H9 (cell line): ENCODE results near the gene ATRN. TPM values are rescaled to one million over a fixed set of nuclear protein-coding genes. Genes with fewer than 3 reads are reported as not detected.

Source experiments
- DNase-seq: peaks from one replicate; pipeline ENCODE4 v3.0.0-alpha.2; 2017
- H2AFZ ChIP-seq: one replicate; pipeline ENCODE4 v1.6.1; 2013; ENCODE audit warnings: mild to moderate bottlenecking, low read length, control low read depth, moderate library complexity
- H2AK5ac ChIP-seq: 2 replicates; pipeline ENCODE4 v1.6.1; 2013; ENCODE audit warnings: low read length, control low read depth, mixed read lengths; ENCODE audit not compliant: insufficient read length
- H2BK120ac ChIP-seq: one replicate; pipeline ENCODE4 v1.6.1; 2013; ENCODE audit warnings: low read depth, mild to moderate bottlenecking, low read length, control low read depth, inconsistent platforms; ENCODE audit not compliant: poor library complexity, severe bottlenecking
- H2BK12ac ChIP-seq: 2 replicates; pipeline ENCODE4 v1.6.1; 2013; ENCODE audit warnings: low read length, control low read depth, mixed read lengths, low read depth; ENCODE audit not compliant: insufficient read length
- H2BK15ac ChIP-seq: 2 replicates; pipeline ENCODE4 v1.6.1; 2013; ENCODE audit warnings: low read depth, low read length, control low read depth
- H2BK20ac ChIP-seq: one replicate; pipeline ENCODE4 v1.6.1; 2013; ENCODE audit warnings: low read depth, mild to moderate bottlenecking, low read length, control low read depth, inconsistent platforms; ENCODE audit not compliant: poor library complexity, severe bottlenecking
- H2BK5ac ChIP-seq: 2 replicates; pipeline ENCODE4 v1.6.1; 2013; ENCODE audit warnings: low read length, control low read depth, mixed read lengths; ENCODE audit not compliant: insufficient read length
- H3K14ac ChIP-seq: 2 replicates; pipeline ENCODE4 v1.6.1; 2013; ENCODE audit warnings: low read length, control low read depth; ENCODE audit not compliant: insufficient read depth
- H3K18ac ChIP-seq: 2 replicates; pipeline ENCODE4 v1.6.1; 2013; ENCODE audit warnings: low read depth, mild to moderate bottlenecking, mixed read lengths, low read length, control low read depth; ENCODE audit not compliant: insufficient read length
- H3K23ac ChIP-seq: 2 replicates; pipeline ENCODE4 v1.6.1; 2013; ENCODE audit warnings: low read length, control low read depth, mixed read lengths, low read depth; ENCODE audit not compliant: insufficient read length
- H3K23me2 ChIP-seq: 2 replicates; pipeline ENCODE4 v1.6.1; 2013; ENCODE audit warnings: low read depth, mild to moderate bottlenecking, mixed read lengths, low read length, control low read depth; ENCODE audit not compliant: insufficient read length, poor library complexity, severe bottlenecking
- H3K27ac ChIP-seq: 2 replicates; pipeline ENCODE4 v1.5.1; 2013; ENCODE audit warnings: low read length, control low read depth, mixed read lengths, low read depth; ENCODE audit not compliant: insufficient read length
- H3K27me3 ChIP-seq: 2 replicates; pipeline ENCODE4 v1.6.1; 2013; ENCODE audit warnings: low read length, control low read depth, inconsistent platforms; ENCODE audit not compliant: insufficient read depth
- H3K4ac ChIP-seq: 2 replicates; pipeline ENCODE4 v1.6.1; 2013; ENCODE audit warnings: low read depth, mild to moderate bottlenecking, control low read depth, inconsistent platforms, low read length, moderate library complexity
- H3K4me1 ChIP-seq: 2 replicates; pipeline ENCODE4 v1.6.1; 2013; ENCODE audit warnings: low read length, control low read depth, inconsistent platforms; ENCODE audit not compliant: insufficient read depth
- H3K4me2 ChIP-seq: 2 replicates; pipeline ENCODE4 v1.6.1; 2013; ENCODE audit warnings: low read length, control low read depth, mixed read lengths; ENCODE audit not compliant: insufficient read length, insufficient read depth
- H3K56ac ChIP-seq: 2 replicates; pipeline ENCODE4 v1.6.1; 2013; ENCODE audit warnings: low read depth, mild to moderate bottlenecking, mixed read lengths, low read length, control low read depth; ENCODE audit not compliant: insufficient read length
- H3K79me1 ChIP-seq: 2 replicates; pipeline ENCODE4 v1.6.1; 2013; ENCODE audit warnings: low read depth, mild to moderate bottlenecking, moderate library complexity, low read length, control low read depth, inconsistent platforms; ENCODE audit not compliant: insufficient read depth, poor library complexity, severe bottlenecking
- H3K79me2 ChIP-seq: 2 replicates; pipeline ENCODE4 v1.6.1; 2013; ENCODE audit warnings: low read length, control low read depth, inconsistent platforms; ENCODE audit not compliant: insufficient read depth
- H3K9ac ChIP-seq: 2 replicates; pipeline ENCODE4 v1.6.1; 2013; ENCODE audit warnings: low read length, control low read depth, mixed read lengths; ENCODE audit not compliant: insufficient read length; ENCODE audit errors: extremely low read depth
- H3K9me3 ChIP-seq: one replicate; pipeline ENCODE4 v1.6.1; 2013; ENCODE audit warnings: low read depth, low read length, inconsistent platforms; ENCODE audit not compliant: control insufficient read depth
- H3T11ph ChIP-seq: one replicate; pipeline ENCODE4 v1.6.1; 2013; ENCODE audit warnings: mild to moderate bottlenecking, low read length, control low read depth, inconsistent platforms
- H4K20me1 ChIP-seq: one replicate; pipeline ENCODE4 v1.6.1; 2013; ENCODE audit not compliant: control insufficient read depth, insufficient read length, insufficient read depth
- H4K5ac ChIP-seq: 2 replicates; pipeline ENCODE4 v1.6.1; 2013; ENCODE audit warnings: low read depth, mild to moderate bottlenecking, mixed read lengths, low read length, control low read depth; ENCODE audit not compliant: insufficient read length
- H4K8ac ChIP-seq: replicated peaks from 2 replicates; pipeline ENCODE4 v1.6.1; 2013; ENCODE audit warnings: low read length, control low read depth, mixed read lengths, low read depth; ENCODE audit not compliant: insufficient read length
- H4K91ac ChIP-seq: 2 replicates; pipeline ENCODE4 v1.6.1; 2013; ENCODE audit warnings: low read depth, mild to moderate bottlenecking, moderate library complexity, mixed read lengths, low read length, control low read depth; ENCODE audit not compliant: insufficient read length
- H3K27ac Mint-ChIP-seq, 3 experiments: 2 replicates in 2 of 3; 3 replicates in 1 of 3; pipeline ENCODE4 v1.8.0; 2020 to 2021; ENCODE audit warnings: mixed read lengths in 3 of 3, mild to moderate bottlenecking in 1 of 3, moderate library complexity in 1 of 3
- H3K27me3 Mint-ChIP-seq: 2 replicates; pipeline ENCODE4 v1.8.0; 2021; ENCODE audit warnings: low read depth, mild to moderate bottlenecking, moderate library complexity, mixed read lengths
- H3K36me3 Mint-ChIP-seq, 3 experiments: 2 replicates in 2 of 3; 3 replicates in 1 of 3; pipeline ENCODE4 v1.8.0; 2020 to 2021; ENCODE audit warnings: low read depth in 3 of 3, mixed read lengths in 3 of 3; ENCODE audit not compliant: insufficient read depth in 1 of 3
- H3K4me1 Mint-ChIP-seq, 2 experiments: 2 replicates each; pipeline ENCODE4 v1.8.0; 2020; ENCODE audit warnings: mixed read lengths in 2 of 2
- H3K4me3 Mint-ChIP-seq, 2 experiments: 2 replicates in 1 of 2; 3 replicates in 1 of 2; pipeline ENCODE4 v1.8.0; 2020 to 2021; ENCODE audit warnings: mild to moderate bottlenecking in 2 of 2, mixed read lengths in 2 of 2, moderate library complexity in 1 of 2
- H3K9me3 Mint-ChIP-seq, 2 experiments: 2 replicates in 1 of 2; 3 replicates in 1 of 2; pipeline ENCODE4 v1.8.0; 2020; ENCODE audit warnings: mild to moderate bottlenecking in 2 of 2, mixed read lengths in 2 of 2, moderate library complexity in 1 of 2
- WGBS: extraction: QIAGEN DNeasy Blood & Tissue Kit; methylation state at CpG from one replicate; pipeline ENCODE4 v1.1.7; 2013; ENCODE audit warnings: missing lambda C conversion rate, low lambda C conversion rate, mixed read lengths; ENCODE audit not compliant: insufficient read length; ENCODE audit errors: extremely low coverage; 5-methylcytosine and 5-hydroxymethylcytosine counted together
- total RNA-seq: library from RNA; stranded (reverse); gene quantifications from 2 replicates; pipeline ENCODE4 v1.2.1, GENCODE V29; 2021
- TF ChIP-seq, protein P1 (sequence below): fragments of 200-600 bp; sonication (generic); conservative IDR thresholded peaks from 3 replicates; pipeline ENCODE4 v1.8.0; 2021; ENCODE audit warnings: antibody characterized with exemption, mild to moderate bottlenecking

ATRN gene
- total RNA-seq, 1 experiment from 2014 or later = 23.1 TPM

DNA sequence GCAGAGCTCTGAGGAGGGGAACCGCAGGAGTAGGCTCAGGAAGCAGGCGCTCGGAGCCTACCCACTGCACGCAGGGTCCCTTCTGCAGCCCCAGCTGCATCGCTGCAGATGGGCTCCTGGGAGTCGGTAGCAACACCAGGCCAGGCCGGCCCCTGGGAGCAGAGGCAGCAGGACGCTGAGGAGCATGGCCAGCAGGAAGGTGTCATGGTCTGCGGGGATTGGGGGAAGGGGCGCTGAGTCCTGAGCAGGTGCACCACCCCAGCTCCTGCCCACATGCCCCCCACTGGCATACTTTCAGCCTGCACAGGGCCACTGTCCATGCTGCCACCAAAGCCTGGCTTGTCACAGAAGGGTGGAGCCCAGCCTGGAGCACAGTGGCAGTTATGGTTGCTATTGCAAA lies 200.1 kb downstream of the ATRN start:
- peaks cover 0 to 4% of the 10 kb centered on the region in 2 experiments; a peak in 1 of 5 replicates for H3K9me3 Mint-ChIP-seq
- Histone ChIP-seq H2BK5ac (no peak overlapping the region), H3K23ac (no peak overlapping the region), H2BK20ac (no peak overlapping the region), H3K9me3 (no peaks in the 10 kb centered on the region), H3K9ac (no peak overlapping the region), H3K4me1 (no peaks in the 10 kb centered on the region), H2BK15ac (no peak overlapping the region), H3K27ac (no peak overlapping the region), H3K27me3 (0 out of 2 replicates have a peak, but pooled peaks cover 2% of the 10 kb centered on the region), H2BK12ac (no peak overlapping the region), H3K79me1 (no peaks in the 10 kb centered on the region), H2AFZ (no peak overlapping the region), H3K23me2 (no peaks in the 10 kb centered on the region), H2AK5ac (no peak overlapping the region), H3K4me2 (no peak overlapping the region), H4K8ac (no peak overlapping the region), H4K20me1 (no peaks in the 10 kb centered on the region), H4K91ac (no peak overlapping the region), H2BK120ac (no peak overlapping the region), H3K56ac (no peak overlapping the region), H3K4ac (no peak overlapping the region), H3T11ph (no peak overlapping the region), H3K79me2 (no peaks in the 10 kb centered on the region), H3K14ac (no peak overlapping the region), H4K5ac (no peak overlapping the region), H3K18ac (no peak overlapping the region)
- no peak overlapping the region for H3K4me3 Mint-ChIP-seq
- H3K27me3 Mint-ChIP-seq = peaks cover 25% of the 10 kb centered on the region
- no peak overlapping the region for H3K27ac Mint-ChIP-seq
- H3K36me3 Mint-ChIP-seq = 0 out of 7 replicates have a peak, but pooled peaks cover 0 to 3% (median 0%) of the 10 kb centered on the region in 3 experiments
- WGBS = no CpG with 5 or more reads among the region's 10 CpGs
- no peak for DNase-seq
- H3K4me1 Mint-ChIP-seq = peaks cover 17 to 26% of the 10 kb centered on the region in 2 experiments
- TF ChIP-seq, protein P1, sequence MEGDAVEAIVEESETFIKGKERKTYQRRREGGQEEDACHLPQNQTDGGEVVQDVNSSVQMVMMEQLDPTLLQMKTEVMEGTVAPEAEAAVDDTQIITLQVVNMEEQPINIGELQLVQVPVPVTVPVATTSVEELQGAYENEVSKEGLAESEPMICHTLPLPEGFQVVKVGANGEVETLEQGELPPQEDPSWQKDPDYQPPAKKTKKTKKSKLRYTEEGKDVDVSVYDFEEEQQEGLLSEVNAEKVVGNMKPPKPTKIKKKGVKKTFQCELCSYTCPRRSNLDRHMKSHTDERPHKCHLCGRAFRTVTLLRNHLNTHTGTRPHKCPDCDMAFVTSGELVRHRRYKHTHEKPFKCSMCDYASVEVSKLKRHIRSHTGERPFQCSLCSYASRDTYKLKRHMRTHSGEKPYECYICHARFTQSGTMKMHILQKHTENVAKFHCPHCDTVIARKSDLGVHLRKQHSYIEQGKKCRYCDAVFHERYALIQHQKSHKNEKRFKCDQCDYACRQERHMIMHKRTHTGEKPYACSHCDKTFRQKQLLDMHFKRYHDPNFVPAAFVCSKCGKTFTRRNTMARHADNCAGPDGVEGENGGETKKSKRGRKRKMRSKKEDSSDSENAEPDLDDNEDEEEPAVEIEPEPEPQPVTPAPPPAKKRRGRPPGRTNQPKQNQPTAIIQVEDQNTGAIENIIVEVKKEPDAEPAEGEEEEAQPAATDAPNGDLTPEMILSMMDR = no peak
